WTC11 (cell line): ENCODE data around the gene TMEM80.

Experiments
- NR3C1 ChIP-seq: sonication (generic); formaldehyde crosslinking; conservative IDR thresholded peaks from 2 replicates; pipeline ENCODE4 v1.8.1; 2023; ENCODE audit warnings: low read depth, mild to moderate bottlenecking, missing genetic modification reagents
- TF ChIP-seq, protein P1 (sequence below): sonication (generic); formaldehyde crosslinking; IDR thresholded peaks from 2 replicates; pipeline ENCODE4 v1.8.1; 2023; ENCODE audit warnings: mild to moderate bottlenecking, missing genetic modification reagents
- TF ChIP-seq, protein P2 (sequence below): fragments of 200-600 bp; IDR thresholded peaks from 2 replicates; pipeline ENCODE4 v1.8.0; 2022; ENCODE audit warnings: antibody characterized with exemption
- TF ChIP-seq, protein P3 (sequence below): sonication (generic); formaldehyde crosslinking; IDR thresholded peaks from 2 replicates; pipeline ENCODE4 v1.8.1; 2023; ENCODE audit warnings: mild to moderate bottlenecking, missing genetic modification reagents, moderate library complexity

DNA sequence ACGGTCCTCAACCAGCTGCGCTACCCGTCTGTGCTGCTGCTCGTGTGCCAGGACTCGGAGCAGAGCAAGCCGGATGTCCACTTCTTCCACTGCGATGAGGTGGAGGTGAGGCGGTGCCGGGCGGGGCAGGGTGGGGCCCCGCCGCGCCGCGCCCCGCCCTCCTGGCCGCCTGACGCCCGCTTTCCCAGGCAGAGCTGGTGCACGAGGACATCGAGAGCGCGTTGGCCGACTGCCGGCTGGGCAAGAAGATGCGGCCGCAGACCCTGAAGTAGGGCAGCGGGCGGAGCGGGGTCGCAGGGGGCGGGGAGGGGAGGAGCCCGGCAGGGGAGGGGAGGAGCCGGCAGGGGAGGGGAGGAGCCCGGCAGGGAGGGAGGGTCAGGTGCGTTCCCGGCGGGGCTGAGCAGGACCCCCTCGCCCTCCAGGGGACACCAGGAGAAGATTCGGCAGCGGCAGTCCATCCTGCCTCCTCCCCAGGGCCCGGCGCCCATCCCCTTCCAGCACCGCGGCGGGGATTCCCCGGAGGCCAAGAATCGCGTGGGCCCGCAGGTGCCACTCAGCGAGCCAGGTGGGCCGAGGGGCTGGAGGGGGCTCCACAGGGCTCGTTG lies 25.1 kb downstream of the TMEM80 start:
- TF ChIP-seq, protein P1, sequence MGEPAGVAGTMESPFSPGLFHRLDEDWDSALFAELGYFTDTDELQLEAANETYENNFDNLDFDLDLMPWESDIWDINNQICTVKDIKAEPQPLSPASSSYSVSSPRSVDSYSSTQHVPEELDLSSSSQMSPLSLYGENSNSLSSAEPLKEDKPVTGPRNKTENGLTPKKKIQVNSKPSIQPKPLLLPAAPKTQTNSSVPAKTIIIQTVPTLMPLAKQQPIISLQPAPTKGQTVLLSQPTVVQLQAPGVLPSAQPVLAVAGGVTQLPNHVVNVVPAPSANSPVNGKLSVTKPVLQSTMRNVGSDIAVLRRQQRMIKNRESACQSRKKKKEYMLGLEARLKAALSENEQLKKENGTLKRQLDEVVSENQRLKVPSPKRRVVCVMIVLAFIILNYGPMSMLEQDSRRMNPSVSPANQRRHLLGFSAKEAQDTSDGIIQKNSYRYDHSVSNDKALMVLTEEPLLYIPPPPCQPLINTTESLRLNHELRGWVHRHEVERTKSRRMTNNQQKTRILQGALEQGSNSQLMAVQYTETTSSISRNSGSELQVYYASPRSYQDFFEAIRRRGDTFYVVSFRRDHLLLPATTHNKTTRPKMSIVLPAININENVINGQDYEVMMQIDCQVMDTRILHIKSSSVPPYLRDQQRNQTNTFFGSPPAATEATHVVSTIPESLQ = no peak
- TF ChIP-seq, protein P2, sequence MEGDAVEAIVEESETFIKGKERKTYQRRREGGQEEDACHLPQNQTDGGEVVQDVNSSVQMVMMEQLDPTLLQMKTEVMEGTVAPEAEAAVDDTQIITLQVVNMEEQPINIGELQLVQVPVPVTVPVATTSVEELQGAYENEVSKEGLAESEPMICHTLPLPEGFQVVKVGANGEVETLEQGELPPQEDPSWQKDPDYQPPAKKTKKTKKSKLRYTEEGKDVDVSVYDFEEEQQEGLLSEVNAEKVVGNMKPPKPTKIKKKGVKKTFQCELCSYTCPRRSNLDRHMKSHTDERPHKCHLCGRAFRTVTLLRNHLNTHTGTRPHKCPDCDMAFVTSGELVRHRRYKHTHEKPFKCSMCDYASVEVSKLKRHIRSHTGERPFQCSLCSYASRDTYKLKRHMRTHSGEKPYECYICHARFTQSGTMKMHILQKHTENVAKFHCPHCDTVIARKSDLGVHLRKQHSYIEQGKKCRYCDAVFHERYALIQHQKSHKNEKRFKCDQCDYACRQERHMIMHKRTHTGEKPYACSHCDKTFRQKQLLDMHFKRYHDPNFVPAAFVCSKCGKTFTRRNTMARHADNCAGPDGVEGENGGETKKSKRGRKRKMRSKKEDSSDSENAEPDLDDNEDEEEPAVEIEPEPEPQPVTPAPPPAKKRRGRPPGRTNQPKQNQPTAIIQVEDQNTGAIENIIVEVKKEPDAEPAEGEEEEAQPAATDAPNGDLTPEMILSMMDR = no peak
- no peak for TF ChIP-seq NR3C1 (CRISPR knock-in tag)
- TF ChIP-seq, protein P3, sequence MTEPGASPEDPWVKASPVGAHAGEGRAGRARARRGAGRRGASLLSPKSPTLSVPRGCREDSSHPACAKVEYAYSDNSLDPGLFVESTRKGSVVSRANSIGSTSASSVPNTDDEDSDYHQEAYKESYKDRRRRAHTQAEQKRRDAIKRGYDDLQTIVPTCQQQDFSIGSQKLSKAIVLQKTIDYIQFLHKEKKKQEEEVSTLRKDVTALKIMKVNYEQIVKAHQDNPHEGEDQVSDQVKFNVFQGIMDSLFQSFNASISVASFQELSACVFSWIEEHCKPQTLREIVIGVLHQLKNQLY = no peak
